Neural cell (in vitro differentiated cells): ENCODE measurements around the gene MACF1. TPM values are rescaled to one million over a fixed set of nuclear protein-coding genes. Genes with fewer than 3 reads are reported as not detected.

Experiments
- H2AFZ ChIP-seq: fragments of 200-600, 300-800 bp; sonication (generic), shearing (Covaris generic); 2 replicates; pipeline ENCODE4 v1.6.0; 2014; ENCODE audit warnings: low read depth, mild to moderate bottlenecking, antibody characterized with exemption, low read length, moderate library complexity
- H3F3A ChIP-seq: fragments of 200-600 bp; shearing (Covaris generic); 2 replicates; pipeline ENCODE4 v1.6.1; 2016; ENCODE audit warnings: mild to moderate bottlenecking, moderate library complexity, mixed read lengths, antibody characterized with exemption, low read length; ENCODE audit not compliant: insufficient read depth, poor library complexity, severe bottlenecking
- H3K27ac ChIP-seq: fragments of 200-600, 300-800 bp; sonication (generic), shearing (Covaris generic); 2 replicates; pipeline ENCODE4 v1.5.1; 2014; ENCODE audit warnings: mild to moderate bottlenecking, low read length, moderate library complexity
- H3K27me3 ChIP-seq: fragments of 300-800, 200-600 bp; sonication (generic), shearing (Covaris generic); 2 replicates; pipeline ENCODE4 v1.6.0; 2014; ENCODE audit warnings: mild to moderate bottlenecking, low read depth, low read length, moderate library complexity; ENCODE audit not compliant: insufficient read depth
- H3K36me3 ChIP-seq: fragments of 300-800, 200-600 bp; sonication (generic), shearing (Covaris generic); 2 replicates; pipeline ENCODE4 v1.5.1; 2014; ENCODE audit warnings: mild to moderate bottlenecking, antibody characterized with exemption, low read length, moderate library complexity; ENCODE audit not compliant: insufficient read depth
- H3K4me2 ChIP-seq: fragments of 300-800, 200-600 bp; sonication (generic), shearing (Covaris generic); 2 replicates; pipeline ENCODE4 v1.6.0; 2014; ENCODE audit warnings: mild to moderate bottlenecking, low read length
- H3K4me3 ChIP-seq: fragments of 300-800, 200-600 bp; sonication (generic), shearing (Covaris generic); 2 replicates; pipeline ENCODE4 v1.5.1; 2014; ENCODE audit warnings: mild to moderate bottlenecking, low read length, moderate library complexity
- H3K79me2 ChIP-seq: fragments of 200-600 bp; shearing (Covaris generic); replicated peaks from 2 replicates; pipeline ENCODE4 v1.6.0; 2014; ENCODE audit warnings: mild to moderate bottlenecking, low read length, moderate library complexity; ENCODE audit not compliant: insufficient read depth
- H3K9ac ChIP-seq: fragments of 300-800, 200-600 bp; sonication (generic), shearing (Covaris generic); 2 replicates; pipeline ENCODE4 v1.6.1; 2016; ENCODE audit warnings: mild to moderate bottlenecking, low read length, mixed read lengths
- H3K9me2 ChIP-seq: fragments of 200-600 bp; shearing (Covaris generic); 2 replicates; pipeline ENCODE4 v1.6.1; 2016; ENCODE audit warnings: mild to moderate bottlenecking, low read length, mixed read lengths; ENCODE audit not compliant: insufficient read depth
- H3K9me3 ChIP-seq: fragments of 200-600, 300-800 bp; sonication (generic), shearing (Covaris generic); 2 replicates; pipeline ENCODE4 v1.6.1; 2016; ENCODE audit warnings: mild to moderate bottlenecking, mixed run types, low read length, moderate library complexity, mixed read lengths
- H4K20me1 ChIP-seq: fragments of 200-600 bp; shearing (Covaris generic); 2 replicates; pipeline ENCODE4 v1.6.1; 2016; ENCODE audit warnings: mild to moderate bottlenecking, mixed run types; ENCODE audit not compliant: insufficient read depth
- CTCF ChIP-seq: fragments of 450-650 bp; IDR thresholded peaks from 2 replicates; pipeline ENCODE4 v1.5.1; 2014; ENCODE audit warnings: antibody characterized with exemption, mild to moderate bottlenecking, moderate library complexity; ENCODE audit not compliant: poor library complexity, severe bottlenecking
- EP300 ChIP-seq: fragments of 450-650 bp; conservative IDR thresholded peaks from 2 replicates; pipeline ENCODE4 v1.6.1; 2014; ENCODE audit warnings: antibody characterized with exemption, mild to moderate bottlenecking, moderate library complexity; ENCODE audit not compliant: poor library complexity, severe bottlenecking
- EZH2 ChIP-seq: fragments of 200-600, 300-800 bp; shearing (Covaris generic), sonication (generic); IDR thresholded peaks from 2 replicates; pipeline ENCODE4 v1.6.1; 2014; ENCODE audit warnings: antibody characterized with exemption, low read length, borderline replicate concordance, mild to moderate bottlenecking; ENCODE audit not compliant: insufficient read depth, poor library complexity, severe bottlenecking
- MXI1 ChIP-seq: fragments of 450-650 bp; conservative IDR thresholded peaks from 2 replicates; pipeline ENCODE4 v1.6.1; 2014; ENCODE audit warnings: antibody characterized with exemption, mild to moderate bottlenecking; ENCODE audit not compliant: poor library complexity, severe bottlenecking
- POLR2AphosphoS5 ChIP-seq: IDR thresholded peaks from 2 replicates; pipeline ENCODE4 v1.6.1; 2012
- RAD21 ChIP-seq: fragments of 450-650 bp; conservative IDR thresholded peaks from 2 replicates; pipeline ENCODE4 v1.6.1; 2014; ENCODE audit warnings: antibody characterized with exemption, mild to moderate bottlenecking, moderate library complexity
- REST ChIP-seq: IDR thresholded peaks from 2 replicates; pipeline ENCODE4 v1.6.1; 2012; ENCODE audit warnings: borderline replicate concordance
- SMC3 ChIP-seq: fragments of 450-650 bp; conservative IDR thresholded peaks from 2 replicates; pipeline ENCODE4 v1.6.1; 2014; ENCODE audit warnings: antibody characterized with exemption, mild to moderate bottlenecking, moderate library complexity; ENCODE audit not compliant: poor library complexity
- TAF1 ChIP-seq: IDR thresholded peaks from 2 replicates; pipeline ENCODE4 v1.6.1; 2012; ENCODE audit warnings: low read depth
- polyA plus RNA-seq: library from polyadenylated mRNA; depleted of rRNA; stranded (reverse); fragments of >200 nt; gene quantifications from 2 replicates; pipeline ENCODE4 v1.2.3, GENCODE V29; 2014

MACF1 gene
- polyA plus RNA-seq, 1 donor from 2014 or later: 176 TPM

- peaks cover 21% of the 10 kb centered on the region for H3K36me3 ChIP-seq
- H2AFZ ChIP-seq: no peak overlapping the region
- H3K9me3 ChIP-seq: no peaks in the 10 kb centered on the region
Measured at GRCh38 chr1:39331647-39332046, 127.2 kb downstream of the MACF1 start.

GRCh38 chr1:39332291-39332690, 127.8 kb downstream of the MACF1 start:
- Histone ChIP-seq H3K27me3 (no peaks in the 10 kb centered on the region), H3K27ac (no peak overlapping the region), H4K20me1 (no peaks in the 10 kb centered on the region), H3K9me2 (no peaks in the 10 kb centered on the region), H3K4me3 (no peak overlapping the region), H3K9ac (no peak overlapping the region), H3K4me2 (no peak overlapping the region), H3K36me3 (peaks cover 17% of the 10 kb centered on the region), H3F3A (no peaks in the 10 kb centered on the region), H3K79me2 (no peaks in the 10 kb centered on the region), H3K9me3 (no peaks in the 10 kb centered on the region), H2AFZ (no peak overlapping the region)
- TF ChIP-seq EZH2: no peak

More at GRCh38 chr1:39331647-39332046, 127.2 kb downstream of the MACF1 start:
- Histone ChIP-seq H3F3A (no peaks in the 10 kb centered on the region), H4K20me1 (no peaks in the 10 kb centered on the region), H3K4me2 (no peak overlapping the region), H3K27ac (no peak overlapping the region), H3K27me3 (no peaks in the 10 kb centered on the region), H3K9ac (no peak overlapping the region), H3K4me3 (no peak overlapping the region), H3K79me2 (no peaks in the 10 kb centered on the region), H3K9me2 (no peaks in the 10 kb centered on the region)
- TF ChIP-seq MXI1 (no peak), TAF1 (no peak), CTCF (no peak), EP300 (no peak), RAD21 (no peak), POLR2AphosphoS5 (no peak), EZH2 (no peak)

- no peaks in the 10 kb centered on the region for H3K9me3 ChIP-seq
- no peak for TF ChIP-seq TAF1
- no peak for TF ChIP-seq SMC3
- TF ChIP-seq RAD21: no peak
- TF ChIP-seq CTCF: no peak
- TF ChIP-seq EP300: no peak
- TF ChIP-seq REST: no peak
- no peak for TF ChIP-seq POLR2AphosphoS5
- no peak for TF ChIP-seq MXI1
- TF ChIP-seq EZH2: no peak
- H3K9ac ChIP-seq: no peak overlapping the region
- H3K27me3 ChIP-seq: no peaks in the 10 kb centered on the region
- H4K20me1 ChIP-seq: no peaks in the 10 kb centered on the region
- H2AFZ ChIP-seq: no peak overlapping the region
- H3K4me3 ChIP-seq: no peak overlapping the region
- no peaks in the 10 kb centered on the region for H3K79me2 ChIP-seq
- no peaks in the 10 kb centered on the region for H3K9me2 ChIP-seq
- peaks cover 12% of the 10 kb centered on the region for H3K36me3 ChIP-seq
- no peak overlapping the region for H3K4me2 ChIP-seq
- H3F3A ChIP-seq: no peaks in the 10 kb centered on the region
- H3K27ac ChIP-seq: no peak overlapping the region
Measured at GRCh38 chr1:39332828-39333227, 128.3 kb downstream of the MACF1 start.
